ENCODE results near the gene SPEG. TPM values are rescaled to one million over a fixed set of nuclear protein-coding genes. Genes with fewer than 3 reads are reported as not detected.

SPEG gene
- total RNA-seq, 2 donors from 2014 or later, result 82.2 to 90.8 TPM

- Histone ChIP-seq H3K4me1 (peaks cover 0 to 30% of the 10 kb centered on the region in 2 donors), H3K9me3 (no peaks in the 10 kb centered on the region), H3K4me3 (peak overlapping the region in 1 of 2 donors; percentile 77), H3K36me3 (peaks cover 17% of the 10 kb centered on the region), H3K27ac (peak overlapping the region; percentile 94), H3K27me3 (no peaks in the 10 kb centered on the region)
- no peak for TF ChIP-seq CTCF (IDR thresholded peaks at IDR 0.05)
- no peak for DNase-seq (ENCODE audit: low spot score)
Measured at GRCh38 chr2:219544567-219544966, 109.9 kb downstream of the SPEG start.

GRCh38 chr2:219545295-219545942 lies 110.8 kb downstream of the SPEG start:
- H3K27me3 ChIP-seq, result no peaks in the 10 kb centered on the region
- no peak for DNase-seq (ENCODE audit: low spot score)
- H3K4me1 ChIP-seq, result peaks cover 0 to 29% of the 10 kb centered on the region in 2 donors
- peaks cover 8% of the 10 kb centered on the region for H3K36me3 ChIP-seq
- H3K27ac ChIP-seq, result no peak overlapping the region
- no peak overlapping the region for H3K4me3 ChIP-seq
- no peaks in the 10 kb centered on the region for H3K9me3 ChIP-seq
- no peak for TF ChIP-seq CTCF (IDR thresholded peaks at IDR 0.05)

- Histone ChIP-seq H3K4me1 (peaks cover 0 to 29% of the 10 kb centered on the region in 2 donors), H3K4me3 (no peak overlapping the region), H3K9me3 (no peaks in the 10 kb centered on the region), H3K27me3 (no peaks in the 10 kb centered on the region), H3K27ac (no peak overlapping the region), H3K36me3 (peaks cover 4% of the 10 kb centered on the region)
- no peak for DNase-seq (ENCODE audit: low spot score)
- TF ChIP-seq CTCF (IDR thresholded peaks at IDR 0.05), result no peak
Measured at GRCh38 chr2:219545943-219546352, 111.3 kb downstream of the SPEG start.

- H3K27ac ChIP-seq, result no peak overlapping the region
- no peak for DNase-seq (ENCODE audit: low spot score)
- no peaks in the 10 kb centered on the region for H3K36me3 ChIP-seq
- no peaks in the 10 kb centered on the region for H3K9me3 ChIP-seq
- no peaks in the 10 kb centered on the region for H3K27me3 ChIP-seq
- no peak for TF ChIP-seq CTCF (IDR thresholded peaks at IDR 0.05)
- H3K4me3 ChIP-seq, result no peak overlapping the region
- H3K4me1 ChIP-seq, result peaks cover 0 to 26% of the 10 kb centered on the region in 2 donors
Measured at GRCh38 chr2:219547621-219548020, 113.0 kb downstream of the SPEG start.

Other genes with a start within 250 kb of the SPEG start
- gene ZFAND2B, start 228.1 kb upstream of the SPEG start, total RNA-seq, result 10 to 100 TPM; 15.5 to 31.5 TPM
- 10 to 100 TPM in 1 of 2 donors, 1 to 10 TPM in 1; 9.3 to 12.1 TPM for gene ABCB6, start 215.9 kb upstream of the SPEG start, total RNA-seq
- gene ATG9A, start 205.2 kb upstream of the SPEG start, total RNA-seq, result 10 to 100 TPM; 78.8 to 80.3 TPM
- 10 to 100 TPM; 14.5 to 14.9 TPM for gene ANKZF1, start 205.0 kb upstream of the SPEG start, total RNA-seq
- 1 to 10 TPM; 1.8 to 3.4 TPM for gene GLB1L, start 189.4 kb upstream of the SPEG start, total RNA-seq
- gene STK16, start 189.4 kb upstream of the SPEG start, total RNA-seq, result 1 to 10 TPM; 7.0 to 9.0 TPM
- not detected for gene TUBA4B, start 181.6 kb upstream of the SPEG start, total RNA-seq
- 100 to 1,000 TPM in 1 of 2 donors, 10 to 100 TPM in 1; 51.7 to 159 TPM for gene TUBA4A, start 180.9 kb upstream of the SPEG start, total RNA-seq
- 10 to 100 TPM; 33.3 to 38.7 TPM for gene DNAJB2, start 155.5 kb upstream of the SPEG start, total RNA-seq
- under 1 TPM in 1 of 2 donors, not detected in 1; 0.74 TPM for gene PTPRN, start 125.4 kb upstream of the SPEG start, total RNA-seq
- not detected for gene RESP18, start 102.1 kb upstream of the SPEG start, total RNA-seq
- gene DNPEP, start 46.9 kb upstream of the SPEG start, total RNA-seq, result 10 to 100 TPM; 48.1 to 51.2 TPM
- gene DES, start 16.5 kb upstream of the SPEG start, total RNA-seq, result over 10,000 TPM; 12,280 to 13,654 TPM
- 10 to 100 TPM; 21.6 to 23.3 TPM for gene GMPPA, start 64.0 kb downstream of the SPEG start, total RNA-seq
- gene ASIC4, start 79.6 kb downstream of the SPEG start, total RNA-seq, result not detected
- gene CHPF, start 109.0 kb downstream of the SPEG start, total RNA-seq, result 100 to 1,000 TPM; 206 to 228 TPM
- 1 to 10 TPM; 1.8 to 4.3 TPM for gene TMEM198, start 109.2 kb downstream of the SPEG start, total RNA-seq
- gene OBSL1, start 136.7 kb downstream of the SPEG start, total RNA-seq, result 100 to 1,000 TPM; 150 to 157 TPM
- 10 to 100 TPM in 1 of 2 donors, 1 to 10 TPM in 1; 1.0 to 28.3 TPM for gene INHA, start 137.5 kb downstream of the SPEG start, total RNA-seq
- gene STK11IP, start 163.0 kb downstream of the SPEG start, total RNA-seq, result 1 to 10 TPM; 5.5 to 6.6 TPM
- 100 to 1,000 TPM; 270 to 502 TPM for gene SLC4A3, start 192.8 kb downstream of the SPEG start, total RNA-seq

All from right atrium auricular region (tissue), 2 donors.